Fibroblast of lung (primary cell): ENCODE results near the gene UXS1.

Experiments
- EZH2 ChIP-seq: IDR thresholded peaks from 2 replicates; pipeline ENCODE4 v1.5.1; 2012; ENCODE audit warnings: low read length, control low read depth, mild to moderate bottlenecking; ENCODE audit errors: missing control alignments
- TF ChIP-seq, protein P1 (sequence below), 2 donors: IDR thresholded peaks in 1 of 2; conservative IDR thresholded peaks in 1 of 2; 1 replicate in 1 of 2; 2 replicates in 1 of 2; pipeline ENCODE4 v1.5.1; 2011 to 2012; ENCODE audit warnings: low read length in 2 of 2, control low read depth in 1 of 2, inconsistent platforms in 1 of 2, low read depth in 1 of 2, mild to moderate bottlenecking in 1 of 2

DNA sequence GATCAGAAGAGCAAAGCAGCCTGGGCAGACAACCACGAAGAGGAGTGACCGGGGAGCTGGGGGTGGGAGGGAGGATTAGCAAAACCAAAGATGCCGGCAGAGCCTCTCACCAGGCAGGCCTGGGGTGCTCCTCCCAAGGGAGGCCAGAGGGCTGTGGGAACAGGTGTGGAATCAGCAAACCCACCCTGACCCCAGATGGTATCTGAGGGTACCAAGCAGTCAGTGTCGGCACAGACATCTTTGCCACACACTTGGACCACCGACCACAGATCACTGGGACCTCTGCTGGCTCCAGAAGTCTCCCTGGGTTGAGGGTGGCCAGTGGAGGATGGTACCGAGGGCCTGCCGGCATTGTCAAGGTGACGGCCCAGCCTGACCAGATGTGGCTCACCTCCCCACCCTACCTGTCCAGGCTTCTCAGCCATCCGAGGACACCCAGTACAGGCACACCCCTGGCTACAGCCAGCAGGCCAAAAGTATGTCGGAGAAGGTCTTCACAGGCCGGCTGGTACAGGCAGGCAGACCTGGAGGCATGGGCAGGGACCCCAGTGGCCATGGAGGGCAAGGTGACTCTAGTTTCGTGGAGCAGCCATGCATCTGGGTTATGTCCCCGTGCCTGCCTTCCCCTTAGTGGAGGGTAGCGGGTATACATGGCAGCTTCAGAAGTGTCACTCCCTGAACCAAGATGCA, 82.1 kb downstream of the UXS1 start:
- TF ChIP-seq, protein P1, sequence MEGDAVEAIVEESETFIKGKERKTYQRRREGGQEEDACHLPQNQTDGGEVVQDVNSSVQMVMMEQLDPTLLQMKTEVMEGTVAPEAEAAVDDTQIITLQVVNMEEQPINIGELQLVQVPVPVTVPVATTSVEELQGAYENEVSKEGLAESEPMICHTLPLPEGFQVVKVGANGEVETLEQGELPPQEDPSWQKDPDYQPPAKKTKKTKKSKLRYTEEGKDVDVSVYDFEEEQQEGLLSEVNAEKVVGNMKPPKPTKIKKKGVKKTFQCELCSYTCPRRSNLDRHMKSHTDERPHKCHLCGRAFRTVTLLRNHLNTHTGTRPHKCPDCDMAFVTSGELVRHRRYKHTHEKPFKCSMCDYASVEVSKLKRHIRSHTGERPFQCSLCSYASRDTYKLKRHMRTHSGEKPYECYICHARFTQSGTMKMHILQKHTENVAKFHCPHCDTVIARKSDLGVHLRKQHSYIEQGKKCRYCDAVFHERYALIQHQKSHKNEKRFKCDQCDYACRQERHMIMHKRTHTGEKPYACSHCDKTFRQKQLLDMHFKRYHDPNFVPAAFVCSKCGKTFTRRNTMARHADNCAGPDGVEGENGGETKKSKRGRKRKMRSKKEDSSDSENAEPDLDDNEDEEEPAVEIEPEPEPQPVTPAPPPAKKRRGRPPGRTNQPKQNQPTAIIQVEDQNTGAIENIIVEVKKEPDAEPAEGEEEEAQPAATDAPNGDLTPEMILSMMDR (conservative IDR thresholded peaks at IDR 0.05 in 1 of 2, IDR thresholded peaks at IDR 0.05 in 1 of 2; ENCODE audit: low read depth in 1 of 2, low read length in 2 of 2), result no peak
- no peak for TF ChIP-seq EZH2
